Type B pancreatic cell (in vitro differentiated cells): ENCODE results near the gene KCNAB1. TPM values are rescaled to one million over a fixed set of nuclear protein-coding genes. Genes with fewer than 3 reads are reported as not detected.
A peak's percentile ranks its signal among the peaks of the same experiment; 100 is the strongest.

Experiments used
- DNase-seq: peaks from one replicate; pipeline ENCODE4 v3.0.0; 2021; ENCODE audit warnings: mixed read lengths; ENCODE audit not compliant: unreplicated experiment; ENCODE audit errors: extremely low spot score
- H3K27ac Mint-ChIP-seq: 2 replicates; pipeline ENCODE4 v1.8.0; 2021; ENCODE audit warnings: mild to moderate bottlenecking, mixed read lengths
- H3K27me3 Mint-ChIP-seq: 2 replicates; pipeline ENCODE4 v1.8.0; 2021; ENCODE audit warnings: mixed read lengths
- H3K36me3 Mint-ChIP-seq: 2 replicates; pipeline ENCODE4 v1.8.0; 2021; ENCODE audit warnings: mixed read lengths
- H3K4me1 Mint-ChIP-seq: one replicate; pipeline ENCODE4 v1.8.0; 2021; ENCODE audit warnings: mixed read lengths; ENCODE audit not compliant: unreplicated experiment
- H3K4me3 Mint-ChIP-seq: 2 replicates; pipeline ENCODE4 v1.8.0; 2021; ENCODE audit warnings: mild to moderate bottlenecking, mixed read lengths
- H3K9me3 Mint-ChIP-seq: 2 replicates; pipeline ENCODE4 v1.8.0; 2021; ENCODE audit warnings: mixed read lengths
- CTCF ChIP-seq: fragments of 200-600 bp; sonication (generic); conservative IDR thresholded peaks from 2 replicates; pipeline ENCODE4 v1.5.0; 2021; ENCODE audit warnings: antibody characterized with exemption, mild to moderate bottlenecking
- total RNA-seq: library from RNA; stranded (reverse); gene quantifications from 2 replicates; pipeline ENCODE4 v1.2.1, GENCODE V29; 2021; ENCODE audit warnings: low replicate concordance

Gene KCNAB1
- total RNA-seq, 1 donor from 2014 or later, result 6.1 TPM

GRCh38 chr3:156174229-156174847 is 54.0 kb downstream of the KCNAB1 start:
- Mint-ChIP-seq H3K27me3 (no peaks in the 10 kb centered on the region), H3K9me3 (peaks cover 13% of the 10 kb centered on the region), H3K4me1 (peaks cover 23% of the 10 kb centered on the region), H3K4me3 (no peak overlapping the region), H3K36me3 (no peaks in the 10 kb centered on the region), H3K27ac (no peak overlapping the region)
- peak; percentile 45 for TF ChIP-seq CTCF
- no peak for DNase-seq

- H3K27ac Mint-ChIP-seq, result no peak overlapping the region
- no peaks in the 10 kb centered on the region for H3K36me3 Mint-ChIP-seq
- no peaks in the 10 kb centered on the region for H3K27me3 Mint-ChIP-seq
- no peak overlapping the region for H3K4me3 Mint-ChIP-seq
- TF ChIP-seq CTCF, result no peak
- DNase-seq, result no peak
- H3K9me3 Mint-ChIP-seq, result peaks cover 9% of the 10 kb centered on the region
- peaks cover 16% of the 10 kb centered on the region for H3K4me1 Mint-ChIP-seq
Measured at GRCh38 chr3:156175570-156175969, 55.2 kb downstream of the KCNAB1 start.

GRCh38 chr3:156176048-156176447 is 55.7 kb downstream of the KCNAB1 start:
- Mint-ChIP-seq H3K27me3 (no peaks in the 10 kb centered on the region), H3K36me3 (no peaks in the 10 kb centered on the region), H3K4me3 (no peak overlapping the region), H3K9me3 (peaks cover 9% of the 10 kb centered on the region), H3K4me1 (peaks cover 14% of the 10 kb centered on the region), H3K27ac (no peak overlapping the region)
- no peak for TF ChIP-seq CTCF
- no peak for DNase-seq

GRCh38 chr3:156176629-156177210 is 56.3 kb downstream of the KCNAB1 start:
- H3K27ac Mint-ChIP-seq, result no peak overlapping the region
- no peaks in the 10 kb centered on the region for H3K27me3 Mint-ChIP-seq
- peaks cover 8% of the 10 kb centered on the region for H3K4me1 Mint-ChIP-seq
- no peak for DNase-seq
- H3K36me3 Mint-ChIP-seq, result no peaks in the 10 kb centered on the region
- H3K4me3 Mint-ChIP-seq, result no peak overlapping the region
- TF ChIP-seq CTCF, result no peak
- peaks cover 9% of the 10 kb centered on the region for H3K9me3 Mint-ChIP-seq

GRCh38 chr3:156180077-156180476 is 59.7 kb downstream of the KCNAB1 start:
- Mint-ChIP-seq H3K9me3 (no peaks in the 10 kb centered on the region), H3K4me1 (no peaks in the 10 kb centered on the region), H3K4me3 (no peak overlapping the region), H3K36me3 (no peaks in the 10 kb centered on the region), H3K27me3 (no peaks in the 10 kb centered on the region), H3K27ac (no peak overlapping the region)
- no peak for TF ChIP-seq CTCF
- DNase-seq, result no peak
